SK-N-DZ (cell line): ENCODE measurements around the gene ZNF429.
"Not testable (repeated sequence)": the region's sequence is repeated elsewhere in the genome, so short reads cannot be mapped to it uniquely, and the experiment has no call there.

Experiments used
- DNase-seq: peaks from one replicate; pipeline ENCODE4 v3.0.0-alpha.2; 2015; ENCODE audit warnings: low spot score

The ZNF429 gene

GRCh38 chr19:21513651-21514050 is 8.2 kb downstream of the ZNF429 start:
- DNase-seq = no peak

DNA sequence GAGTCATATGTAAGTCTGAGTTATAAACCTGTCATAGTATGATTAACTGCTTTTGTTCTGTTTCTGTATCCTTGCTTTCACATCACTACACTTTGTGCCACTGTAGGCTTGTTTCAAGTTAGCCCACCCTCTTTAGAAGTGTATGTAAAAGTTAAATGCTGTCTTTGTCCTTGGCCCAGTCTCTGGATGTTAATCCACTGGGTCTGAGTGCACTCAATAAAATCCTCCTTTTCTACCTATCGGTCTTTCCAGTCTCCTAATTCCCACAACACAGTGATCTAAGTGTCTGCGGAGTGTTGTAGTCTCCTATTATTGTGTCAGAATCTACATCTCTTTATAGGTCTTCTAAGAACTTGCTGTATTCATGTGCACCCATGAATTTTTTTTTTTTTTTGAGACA is 14.1 kb downstream of the ZNF429 start:
- no peak for DNase-seq

GRCh38 chr19:21532904-21533303 is 27.5 kb downstream of the ZNF429 start:
- no peak for DNase-seq

GRCh38 chr19:21536741-21537290 is 31.4 kb downstream of the ZNF429 start:
- DNase-seq = not testable (repeated sequence)

DNA sequence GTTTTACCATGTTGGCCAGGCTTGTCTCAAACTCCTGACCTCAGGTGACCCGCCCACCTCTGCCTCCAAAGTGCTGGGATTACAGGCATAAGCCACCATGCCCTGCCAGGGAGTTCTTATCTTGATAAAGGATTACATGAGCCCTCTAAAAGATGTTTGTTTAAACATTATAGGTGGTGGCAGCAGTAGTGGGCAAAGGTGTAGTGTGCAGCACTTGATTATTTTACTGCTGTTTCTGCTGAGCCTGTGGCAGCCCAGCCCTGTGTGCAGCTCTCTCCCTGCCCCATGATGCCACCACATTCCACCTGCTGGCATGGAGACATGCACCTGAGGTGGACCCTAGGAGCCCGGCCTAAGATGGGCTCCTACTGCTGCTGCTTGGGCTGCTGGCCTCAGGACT is 54.0 kb downstream of the ZNF429 start:
- no peak for DNase-seq

DNA sequence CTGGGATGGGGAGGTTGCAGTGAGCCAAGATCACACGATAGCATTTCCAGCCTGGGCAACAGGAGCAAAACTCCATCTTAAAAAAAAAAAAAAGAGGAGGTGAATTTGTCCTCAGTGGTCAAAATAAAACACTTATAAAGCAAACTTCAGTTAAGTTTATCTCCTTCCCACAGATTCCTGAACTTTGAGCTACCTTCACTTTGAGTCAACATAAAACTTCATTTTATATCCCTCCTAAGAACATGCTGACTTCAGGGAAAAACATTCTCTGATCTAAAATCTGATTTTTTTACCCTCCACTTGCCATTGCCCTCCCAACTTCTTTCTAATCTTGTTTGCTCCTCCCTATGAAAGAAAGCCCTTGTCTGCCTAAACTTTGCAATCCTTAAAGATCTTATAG is 59.0 kb downstream of the ZNF429 start:
- no peak for DNase-seq

GRCh38 chr19:21566073-21566472 is 60.7 kb downstream of the ZNF429 start:
- no peak for DNase-seq

DNA sequence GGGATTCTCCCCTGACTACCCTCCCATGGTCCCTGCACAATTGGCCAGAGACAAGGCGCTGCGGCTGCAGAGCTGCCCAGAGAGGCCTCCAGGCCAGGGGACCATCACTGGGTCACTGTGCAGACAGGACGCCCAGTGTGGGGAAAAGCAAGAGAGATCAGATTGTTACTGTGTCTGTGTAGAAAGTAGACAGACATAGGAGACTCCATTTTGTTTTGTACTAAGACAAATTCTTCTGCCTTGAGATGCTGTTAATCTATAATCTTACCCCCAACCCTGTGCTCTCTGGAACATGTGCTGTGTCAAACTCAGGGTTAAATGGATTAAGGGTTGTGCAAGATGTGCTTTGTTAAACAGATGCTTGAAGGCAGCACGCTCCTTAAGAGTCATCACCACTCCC is 62.4 kb downstream of the ZNF429 start:
- DNase-seq = not testable (repeated sequence)

GRCh38 chr19:21568816-21569493 is 63.6 kb downstream of the ZNF429 start:
- DNase-seq = peak; percentile 93

- DNase-seq = no peak
Measured at GRCh38 chr19:21569494-21569865, 64.1 kb downstream of the ZNF429 start.

- DNase-seq = no peak
Measured at GRCh38 chr19:21571316-21571715, 65.9 kb downstream of the ZNF429 start.

DNA sequence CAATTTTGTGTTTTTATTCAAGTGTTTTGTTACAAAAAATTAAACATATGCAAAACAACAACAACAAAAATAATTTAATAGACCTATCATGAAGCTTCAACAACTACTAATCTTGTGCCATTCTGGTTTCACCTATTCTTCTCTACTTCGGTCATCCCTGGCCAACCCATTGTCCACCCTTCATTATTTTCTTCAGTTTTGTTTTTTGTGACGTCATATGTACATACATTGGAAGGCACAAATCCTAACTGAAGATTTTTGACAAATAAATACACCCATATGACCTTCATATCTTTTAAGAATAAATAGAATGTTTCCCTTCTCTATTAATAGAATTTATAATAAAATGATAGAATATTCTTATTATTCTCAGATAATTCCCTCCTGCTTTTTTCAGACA is 69.2 kb downstream of the ZNF429 start:
- no peak for DNase-seq

DNA sequence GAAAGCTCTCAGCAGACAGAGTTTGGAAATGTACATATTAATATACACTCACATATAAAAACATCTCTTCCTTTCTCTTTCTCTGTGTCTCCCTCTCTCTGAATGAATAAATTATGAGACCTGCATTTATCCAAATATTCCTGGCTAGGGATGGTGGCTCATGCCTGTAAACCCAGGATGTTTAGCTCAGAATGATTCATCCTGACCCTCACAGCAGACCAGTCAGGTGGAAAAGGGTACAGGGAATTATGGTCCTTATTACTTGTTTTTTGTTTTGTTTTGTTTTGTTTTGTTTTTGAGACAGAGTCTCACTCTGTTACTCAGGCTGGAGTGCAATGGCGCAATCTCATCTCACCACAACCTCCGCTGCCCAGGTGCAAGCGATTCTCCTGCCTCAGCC is 71.1 kb downstream of the ZNF429 start:
- no peak for DNase-seq

DNA sequence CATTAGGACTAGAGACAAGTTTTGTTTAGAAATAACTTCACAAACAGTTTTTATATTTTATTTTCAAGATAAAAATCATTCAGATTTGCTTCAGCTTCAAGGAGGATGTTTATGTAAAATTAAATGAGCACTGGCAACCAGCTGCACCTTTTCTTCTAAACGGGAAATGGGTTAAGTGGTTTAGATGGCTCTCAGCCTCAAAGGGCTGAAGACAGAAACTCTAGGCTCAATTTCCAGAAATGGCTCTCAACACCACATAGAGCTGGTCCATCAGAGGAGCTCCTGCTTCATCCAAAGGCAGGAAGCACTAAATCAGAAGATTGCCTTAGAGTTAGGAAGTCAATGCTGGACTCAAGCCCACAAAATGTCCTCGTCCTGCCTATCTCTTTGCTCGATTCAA is 74.7 kb downstream of the ZNF429 start:
- DNase-seq = no peak

- no peak for DNase-seq
Measured at GRCh38 chr19:21580818-21581217, 75.4 kb downstream of the ZNF429 start.

- no peak for DNase-seq
Measured at GRCh38 chr19:21581646-21582240, 76.3 kb downstream of the ZNF429 start.

DNA sequence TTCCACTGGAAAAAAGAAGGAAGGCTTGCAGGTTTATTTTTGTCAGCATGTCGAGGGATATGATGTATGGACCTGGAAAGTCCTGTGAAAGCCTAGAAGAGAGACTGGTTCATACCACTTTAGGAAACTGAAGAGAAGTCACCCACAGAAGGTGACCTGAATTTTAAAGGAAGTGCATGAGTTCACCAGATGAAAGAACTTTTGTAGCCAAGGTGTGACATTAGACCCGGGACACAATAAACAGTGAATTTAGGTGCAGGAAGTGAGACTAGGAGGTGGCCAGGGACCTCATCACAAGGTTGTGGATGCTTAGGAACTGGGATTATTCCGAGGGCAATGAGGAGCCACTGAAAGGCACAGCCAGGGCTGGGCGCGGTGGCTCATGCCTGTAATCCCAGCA is 79.1 kb downstream of the ZNF429 start:
- DNase-seq = no peak

DNA sequence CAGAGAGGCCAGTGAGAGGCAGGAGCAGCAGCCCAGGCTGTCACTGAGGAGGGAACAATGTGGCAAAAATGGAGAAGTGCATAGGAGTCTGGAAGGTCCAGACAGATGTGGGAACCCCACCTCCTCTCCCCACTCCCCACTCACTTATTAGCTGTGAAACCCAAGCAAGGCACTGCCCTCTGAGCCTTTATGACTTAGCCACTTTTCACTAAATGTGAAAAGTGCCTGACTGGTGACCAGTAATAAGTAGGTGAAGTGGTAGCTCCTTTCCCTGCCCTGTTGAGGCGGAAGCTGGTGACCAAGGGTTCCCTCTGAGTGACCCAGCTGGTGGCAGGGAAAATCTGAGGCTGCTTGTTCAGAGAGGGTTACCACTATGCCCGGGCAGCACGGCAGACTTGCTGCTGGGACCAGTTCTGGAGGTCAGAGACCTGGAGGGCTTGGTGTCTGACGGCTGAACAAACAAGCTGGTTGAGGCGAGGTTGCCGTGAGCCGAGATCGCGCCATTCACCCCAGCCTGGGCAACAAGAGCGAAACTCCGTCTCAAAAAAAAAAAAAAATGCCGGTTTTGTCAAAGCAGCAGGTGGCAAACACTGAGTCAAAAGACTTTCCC is 80.0 kb downstream of the ZNF429 start:
- no peak for DNase-seq

DNA sequence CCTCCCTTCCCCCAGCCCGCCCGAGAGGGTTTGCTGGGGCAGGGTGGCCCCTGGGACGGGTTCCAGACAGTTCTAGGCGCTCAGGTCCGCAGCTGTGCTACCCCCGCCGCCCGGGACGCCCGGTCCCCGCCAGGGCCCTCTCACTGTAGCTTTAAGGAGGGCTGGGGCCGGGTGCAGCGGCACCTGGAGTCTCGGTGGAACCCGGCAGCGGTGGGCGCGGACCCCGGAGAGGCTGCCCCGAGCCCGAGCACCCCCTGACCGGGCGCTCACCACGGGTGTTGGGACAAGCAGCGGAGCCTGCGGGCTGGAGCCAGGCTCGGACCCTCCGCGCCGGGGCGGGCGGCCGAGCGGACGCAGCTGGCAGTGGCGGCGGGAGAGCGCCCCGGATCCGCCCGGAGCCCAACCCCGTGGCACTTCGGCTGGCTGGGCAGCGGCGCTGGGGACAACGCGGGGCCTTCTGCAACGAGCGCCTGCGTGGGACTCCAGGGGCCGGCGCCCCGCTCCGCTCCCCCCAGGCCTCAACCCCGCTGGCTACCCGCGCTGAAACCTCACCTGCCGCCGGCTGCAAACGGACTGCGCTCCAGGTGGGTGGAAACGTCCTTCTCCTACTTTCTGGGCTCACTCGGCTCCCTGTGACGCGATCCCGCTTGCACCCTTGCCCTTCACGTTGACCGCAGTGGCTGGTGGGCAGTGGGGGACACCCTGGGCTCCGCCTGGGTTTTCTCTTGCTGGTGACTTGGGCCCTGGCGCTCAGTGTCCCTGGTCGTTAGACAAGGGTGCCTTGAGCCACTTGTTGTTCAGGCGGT is 81.1 kb downstream of the ZNF429 start:
- DNase-seq = no peak

GRCh38 chr19:21587117-21587461 is 81.7 kb downstream of the ZNF429 start:
- DNase-seq = no peak

DNA sequence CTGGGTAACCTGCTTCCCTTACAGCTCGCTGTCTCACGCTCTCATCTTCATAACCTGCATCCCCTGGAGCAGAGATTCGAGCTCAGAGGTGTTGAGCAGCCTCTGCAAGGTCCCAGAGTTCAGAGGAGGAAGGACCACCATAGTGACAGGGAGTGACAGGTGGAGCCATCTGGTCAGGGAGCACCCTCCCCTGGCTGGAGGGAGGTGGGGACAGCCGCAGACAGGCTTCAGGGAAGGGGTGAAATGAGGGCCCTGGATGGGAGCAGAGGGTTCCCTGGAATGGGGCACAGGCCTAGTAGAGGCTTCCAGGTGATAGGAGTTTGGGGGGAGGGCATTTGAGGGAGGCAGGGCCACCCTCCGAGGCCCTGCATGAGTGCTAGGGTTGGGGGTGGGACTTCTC is 82.1 kb downstream of the ZNF429 start:
- no peak for DNase-seq

DNA sequence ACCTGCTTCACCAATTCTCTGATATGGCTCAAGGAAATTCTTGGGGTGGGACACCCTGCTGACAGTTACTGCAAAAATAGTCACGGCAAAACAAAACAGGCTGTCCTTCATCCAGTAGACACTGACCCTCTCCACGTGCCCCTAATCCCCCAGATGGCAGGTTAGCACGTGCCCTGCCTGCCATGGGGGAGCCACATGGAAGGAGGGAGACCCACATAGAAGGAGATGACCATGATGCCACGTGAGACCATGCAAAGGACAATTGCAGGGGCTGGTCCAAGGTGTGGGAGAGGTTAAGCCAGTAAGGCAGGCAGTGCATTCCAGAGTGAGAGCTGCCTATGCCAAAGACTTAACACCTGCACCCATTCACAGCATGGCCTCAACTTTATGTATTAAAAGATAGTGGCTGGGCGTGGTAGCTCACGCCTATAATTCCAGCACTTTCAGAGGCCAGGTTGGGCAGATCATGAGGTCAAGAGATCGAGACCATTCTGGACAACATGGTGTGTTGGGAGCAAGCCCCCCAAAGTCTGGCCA is 82.7 kb downstream of the ZNF429 start:
- no peak for DNase-seq
